Activated CD8-positive, alpha-beta memory T cell treated with anti-CD3 and anti-CD28 coated beads, Interleukin-2, amount 50 U/mL, for 4 hours (primary cell): Measurements from ENCODE around the gene PCGF3.
A peak's percentile ranks its signal among the peaks of the same experiment; 100 is the strongest.
"Not testable (repeated sequence)": the region's sequence is repeated elsewhere in the genome, so short reads cannot be mapped to it uniquely, and the experiment has no call there.

Experiments used
- DNase-seq: peaks from one replicate; pipeline ENCODE4 v3.0.0-alpha.2; 2020

Gene PCGF3

GRCh38 chr4:705278-706082 lies at the start of gene PCGF3:
Gene PCGF3, plus strand, starts transcription at chr4:705832. Its CDS starts 27,849 bp downstream, at chr4:733681.
- DNase-seq: peak; percentile 96

- no peak for DNase-seq
Measured at GRCh38 chr4:656436-657337, 48.9 kb upstream of the PCGF3 start.

- peak; percentile 5 for DNase-seq
Measured at GRCh38 chr4:657338-657833, 48.2 kb upstream of the PCGF3 start.

- DNase-seq: peak; percentile 13
Measured at GRCh38 chr4:657834-658667, 47.6 kb upstream of the PCGF3 start.

GRCh38 chr4:658681-659667 lies 46.7 kb upstream of the PCGF3 start:
- peak; percentile 12 for DNase-seq

GRCh38 chr4:659851-660250 lies 45.8 kb upstream of the PCGF3 start:
- DNase-seq: no peak

GRCh38 chr4:660401-660800 lies 45.2 kb upstream of the PCGF3 start:
- DNase-seq: peak; percentile 10

GRCh38 chr4:661231-661630 lies 44.4 kb upstream of the PCGF3 start:
- peak; percentile 4 for DNase-seq

GRCh38 chr4:661881-662761 lies 43.5 kb upstream of the PCGF3 start:
- peak; percentile 15 for DNase-seq

GRCh38 chr4:663046-663437 lies 42.6 kb upstream of the PCGF3 start:
- DNase-seq: peak; percentile 16

- DNase-seq: peak; percentile 85
Measured at GRCh38 chr4:663438-664428, 41.9 kb upstream of the PCGF3 start.

- DNase-seq: no peak
Measured at GRCh38 chr4:664713-665231, 40.9 kb upstream of the PCGF3 start.

GRCh38 chr4:665381-665750 lies 40.3 kb upstream of the PCGF3 start:
- no peak for DNase-seq

- DNase-seq: no peak
Measured at GRCh38 chr4:665751-666435, 39.7 kb upstream of the PCGF3 start.

- DNase-seq: no peak
Measured at GRCh38 chr4:666436-666810, 39.2 kb upstream of the PCGF3 start.

- no peak for DNase-seq
Measured at GRCh38 chr4:666822-667544, 38.6 kb upstream of the PCGF3 start.

- DNase-seq: no peak
Measured at GRCh38 chr4:667545-667925, 38.1 kb upstream of the PCGF3 start.

- not testable (repeated sequence) for DNase-seq
Measured at GRCh38 chr4:668219-668618, 37.4 kb upstream of the PCGF3 start.
